CD14-positive monocyte (primary cell): ENCODE measurements around the gene GHDC. TPM values are rescaled to one million over a fixed set of nuclear protein-coding genes. Genes with fewer than 3 reads are reported as not detected.
"Not testable (repeated sequence)": the region's sequence is repeated elsewhere in the genome, so short reads cannot be mapped to it uniquely, and the experiment has no call there.

Experiments
- DNase-seq, 3 donors: peaks; one replicate each; pipeline ENCODE4 v3.0.0-alpha.2; 2011 to 2022
- H2AFZ ChIP-seq: 2 replicates; pipeline ENCODE4 v1.6.0; 2012; ENCODE audit warnings: mild to moderate bottlenecking, low read depth, low read length, inconsistent platforms; ENCODE audit not compliant: insufficient read depth, poor library complexity, severe bottlenecking
- H3K27ac ChIP-seq, 2 donors: 1 replicate in 1 of 2; 2 replicates in 1 of 2; pipeline ENCODE4 v1.5.1; 2012 to 2013; ENCODE audit warnings: low read length in 2 of 2, control low read depth in 1 of 2, inconsistent platforms in 1 of 2, low read depth in 1 of 2, mild to moderate bottlenecking in 1 of 2
- H3K27me3 ChIP-seq, 2 donors: one replicate each; pipeline versions ENCODE4 v1.6.0 to v1.6.1; 2011 to 2013; ENCODE audit warnings: low read length in 2 of 2; ENCODE audit not compliant: control insufficient read depth in 2 of 2, insufficient read depth in 2 of 2
- H3K36me3 ChIP-seq, 2 donors: replicated peaks in 1 of 2; 1 replicate in 1 of 2; 2 replicates in 1 of 2; pipeline versions ENCODE4 v1.5.1 to v1.6.1; 2012 to 2013; ENCODE audit warnings: low read length in 2 of 2, control low read depth in 1 of 2, inconsistent platforms in 1 of 2, mild to moderate bottlenecking in 1 of 2; ENCODE audit not compliant: insufficient read depth in 2 of 2, control insufficient read depth in 1 of 2
- H3K4me1 ChIP-seq, 2 donors: 1 replicate in 1 of 2; 2 replicates in 1 of 2; pipeline versions ENCODE4 v1.5.1 to v1.6.1; 2012 to 2013; ENCODE audit warnings: low read length in 2 of 2, control low read depth in 1 of 2, inconsistent platforms in 1 of 2, mild to moderate bottlenecking in 1 of 2, moderate library complexity in 1 of 2; ENCODE audit not compliant: insufficient read depth in 2 of 2, control insufficient read depth in 1 of 2
- H3K4me2 ChIP-seq: replicated peaks from 2 replicates; pipeline ENCODE3; 2012; ENCODE audit warnings: low read length, moderate library complexity, mild to moderate bottlenecking; ENCODE audit not compliant: poor library complexity, severe bottlenecking; ENCODE audit errors: extremely low read depth
- H3K4me3 ChIP-seq, 3 experiments: fragments of 200-600 bp in 1 of 3; sonication (generic) in 1 of 3; replicated peaks in 1 of 3; 1 replicate in 2 of 3; 2 replicates in 1 of 3; pipeline ENCODE4 v1.5.1; 2011 to 2013; ENCODE audit warnings: low read length in 3 of 3, mild to moderate bottlenecking in 3 of 3, control low read depth in 2 of 3, low read depth in 2 of 3, inconsistent platforms in 1 of 3, moderate library complexity in 1 of 3
- H3K79me2 ChIP-seq: 2 replicates; pipeline ENCODE4 v1.6.0; 2012; ENCODE audit warnings: mild to moderate bottlenecking, control low read depth, inconsistent platforms, low read length, moderate library complexity; ENCODE audit not compliant: insufficient read depth
- H3K9ac ChIP-seq: 2 replicates; pipeline ENCODE4 v1.6.0; 2017; ENCODE audit warnings: low read length, mild to moderate bottlenecking; ENCODE audit not compliant: insufficient read depth, poor library complexity, severe bottlenecking
- H3K9me3 ChIP-seq, 2 donors: replicated peaks in 1 of 2; 1 replicate in 1 of 2; 2 replicates in 1 of 2; pipeline versions ENCODE4 v1.5.1 to v1.6.1; 2012 to 2013; ENCODE audit warnings: low read length in 2 of 2, control low read depth in 1 of 2; ENCODE audit not compliant: control insufficient read depth in 1 of 2, insufficient read depth in 1 of 2
- H4K20me1 ChIP-seq: 2 replicates; pipeline ENCODE4 v1.6.0; 2012; ENCODE audit warnings: mild to moderate bottlenecking, low read length, control low read depth, moderate library complexity; ENCODE audit not compliant: insufficient read depth
- H3K27ac Mint-ChIP-seq, 7 donors: one replicate each; pipeline ENCODE4 v1.8.0; 2020; ENCODE audit warnings: mild to moderate bottlenecking in 7 of 7, mixed read lengths in 7 of 7, moderate library complexity in 6 of 7, inconsistent platforms in 2 of 7
- H3K27me3 Mint-ChIP-seq, 3 donors: one replicate each; pipeline ENCODE4 v1.8.0; 2021 to 2022; ENCODE audit warnings: low read depth in 3 of 3, mild to moderate bottlenecking in 3 of 3, mixed read lengths in 3 of 3, moderate library complexity in 3 of 3, inconsistent platforms in 1 of 3
- H3K36me3 Mint-ChIP-seq, 2 donors: one replicate each; pipeline ENCODE4 v1.8.0; 2020; ENCODE audit warnings: mixed read lengths in 2 of 2, inconsistent platforms in 1 of 2, mild to moderate bottlenecking in 1 of 2
- H3K4me1 Mint-ChIP-seq: one replicate; pipeline ENCODE4 v1.8.0; 2020; ENCODE audit warnings: mild to moderate bottlenecking, mixed read lengths
- H3K4me3 Mint-ChIP-seq, 2 donors: one replicate each; pipeline ENCODE4 v1.8.0; 2020; ENCODE audit warnings: mild to moderate bottlenecking in 2 of 2, mixed read lengths in 2 of 2, moderate library complexity in 1 of 2
- H3K9me3 Mint-ChIP-seq, 7 donors: one replicate each; pipeline ENCODE4 v1.8.0; 2020 to 2022; ENCODE audit warnings: mixed read lengths in 7 of 7, mild to moderate bottlenecking in 6 of 7, moderate library complexity in 6 of 7, inconsistent platforms in 2 of 7
- CTCF ChIP-seq: fragments of 200-600 bp; IDR thresholded peaks from one replicate; pipeline ENCODE4 v1.8.0; 2022; ENCODE audit warnings: antibody characterized with exemption, mild to moderate bottlenecking
- WGBS: methylation state at CpG from one replicate; pipeline ENCODE4 v1.1.5; 2013; ENCODE audit warnings: missing lambda C conversion rate; ENCODE audit not compliant: insufficient coverage; 5-methylcytosine and 5-hydroxymethylcytosine counted together
- intact Hi-C, 2 donors: fragments of 100-400 bp; cut with micrococcal nuclease; formaldehyde crosslinking; loops; one replicate each; pipeline versions ENCODE4 v1.15.0 to v1.15.1; 2023
- polyA plus RNA-seq, 3 donors: library from polyadenylated mRNA; depleted of rRNA in 1 of 3; unstranded in 2 of 3; stranded (reverse) in 1 of 3; fragments of 300-500 nt in 2 of 3; fragments of >200 nt in 1 of 3; fragmentation: Illumina TruSeq in 2 of 3; gene quantifications; 1 replicate in 2 of 3; 2 replicates in 1 of 3; pipeline ENCODE4 v1.2.3, GENCODE V29; 2012 to 2021

The GHDC gene
- polyA plus RNA-seq, 3 donors, result 20.0 to 31.6 (median 20.6) TPM

- Mint-ChIP-seq H3K27ac (no peak overlapping the region), H3K27me3 (peaks cover 0 to 1% (median 0%) of the 10 kb centered on the region in 3 donors), H3K4me3 (no peak overlapping the region), H3K9me3 (no peaks in the 10 kb centered on the region), H3K4me1 (no peaks in the 10 kb centered on the region), H3K36me3 (peaks cover 75 to 89% of the 10 kb centered on the region in 2 donors)
- H3K27me3 ChIP-seq, result no peaks in the 10 kb centered on the region
- no peak for TF ChIP-seq CTCF
- intact Hi-C loops, result no loop called here
- no peak overlapping the region for H3K4me3 ChIP-seq
- H3K79me2 ChIP-seq, result no peaks in the 10 kb centered on the region
- H3K9me3 ChIP-seq, result no peaks in the 10 kb centered on the region
- H3K27ac ChIP-seq, result no peak overlapping the region
- peaks cover 84 to 95% of the 10 kb centered on the region in 2 donors for H3K36me3 ChIP-seq
- no peaks in the 10 kb centered on the region for H4K20me1 ChIP-seq
- no peak overlapping the region for H3K9ac ChIP-seq
- H2AFZ ChIP-seq, result no peak overlapping the region
- no peak overlapping the region for H3K4me2 ChIP-seq
- no peaks in the 10 kb centered on the region for H3K4me1 ChIP-seq
- no peak for DNase-seq
- no CpG with 5 or more reads among the region's 2 CpGs for WGBS
Observed at GRCh38 chr17:42214156-42214555, 19.9 kb upstream of the GHDC start.

- no peak for TF ChIP-seq CTCF
- Histone ChIP-seq H2AFZ (no peak overlapping the region), H4K20me1 (no peaks in the 10 kb centered on the region), H3K9ac (no peak overlapping the region), H3K4me3 (no peak overlapping the region), H3K9me3 (no peaks in the 10 kb centered on the region), H3K27ac (no peak overlapping the region), H3K4me2 (no peak overlapping the region), H3K79me2 (no peaks in the 10 kb centered on the region), H3K36me3 (peaks cover 80 to 98% of the 10 kb centered on the region in 2 donors), H3K4me1 (no peaks in the 10 kb centered on the region), H3K27me3 (no peaks in the 10 kb centered on the region)
- Mint-ChIP-seq H3K4me1 (no peaks in the 10 kb centered on the region), H3K4me3 (no peak overlapping the region), H3K27ac (no peak overlapping the region), H3K27me3 (peaks cover 0 to 1% (median 0%) of the 10 kb centered on the region in 3 donors), H3K9me3 (no peaks in the 10 kb centered on the region), H3K36me3 (peaks cover 68 to 90% of the 10 kb centered on the region in 2 donors)
- no peak for DNase-seq
- no CpG with 5 or more reads among the region's 7 CpGs for WGBS
- intact Hi-C loops, result no loop called here
Observed at GRCh38 chr17:42212382-42212781, 18.1 kb upstream of the GHDC start.

- H3K4me1 Mint-ChIP-seq, H3K27ac ChIP-seq, H3K9ac ChIP-seq, DNase-seq, H3K27me3 Mint-ChIP-seq, H3K4me2 ChIP-seq, H3K9me3 ChIP-seq, H3K4me3 Mint-ChIP-seq, H4K20me1 ChIP-seq, H3K4me1 ChIP-seq, H3K9me3 Mint-ChIP-seq, H2AFZ ChIP-seq, H3K4me3 ChIP-seq, H3K79me2 ChIP-seq, intact Hi-C loops, H3K27me3 ChIP-seq: not testable (repeated sequence)
- H3K36me3 Mint-ChIP-seq, result peaks cover 67 to 90% of the 10 kb centered on the region in 2 donors
- 33% methylated on average over 1 of the region's 9 CpGs for WGBS
- H3K36me3 ChIP-seq, result peaks cover 79 to 98% of the 10 kb centered on the region in 2 donors
- peak overlapping the region in 1 of 7 donors; percentile 26 for H3K27ac Mint-ChIP-seq
Observed at GRCh38 chr17:42211921-42212341, 17.6 kb upstream of the GHDC start.
